ENCODE data around the gene ADGRA1.
"Not testable (repeated sequence)": the region's sequence is repeated elsewhere in the genome, so short reads cannot be mapped to it uniquely, and the experiment has no call there.

Gene ADGRA1

DNA sequence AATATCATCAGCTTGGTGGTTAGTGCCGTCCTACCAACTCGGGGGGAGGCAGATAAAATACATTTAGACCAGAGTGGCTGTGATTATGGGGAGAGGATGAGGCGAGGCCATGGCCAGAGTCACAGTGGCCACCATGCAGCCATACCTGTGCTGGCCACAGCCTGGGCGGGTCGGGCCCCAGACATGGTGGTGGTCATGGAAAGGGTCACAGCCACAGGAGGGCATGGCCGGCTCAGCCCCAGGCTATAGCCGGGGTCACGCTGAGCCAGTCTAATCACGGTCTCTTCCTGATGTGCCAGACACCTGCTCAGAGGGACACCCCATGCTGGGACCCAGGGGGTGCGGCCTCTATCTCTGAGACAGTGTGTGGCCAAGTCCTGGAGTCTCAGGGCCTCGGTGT is 10.2 kb downstream of the ADGRA1 start:
- no peak for DNase-seq

DNA sequence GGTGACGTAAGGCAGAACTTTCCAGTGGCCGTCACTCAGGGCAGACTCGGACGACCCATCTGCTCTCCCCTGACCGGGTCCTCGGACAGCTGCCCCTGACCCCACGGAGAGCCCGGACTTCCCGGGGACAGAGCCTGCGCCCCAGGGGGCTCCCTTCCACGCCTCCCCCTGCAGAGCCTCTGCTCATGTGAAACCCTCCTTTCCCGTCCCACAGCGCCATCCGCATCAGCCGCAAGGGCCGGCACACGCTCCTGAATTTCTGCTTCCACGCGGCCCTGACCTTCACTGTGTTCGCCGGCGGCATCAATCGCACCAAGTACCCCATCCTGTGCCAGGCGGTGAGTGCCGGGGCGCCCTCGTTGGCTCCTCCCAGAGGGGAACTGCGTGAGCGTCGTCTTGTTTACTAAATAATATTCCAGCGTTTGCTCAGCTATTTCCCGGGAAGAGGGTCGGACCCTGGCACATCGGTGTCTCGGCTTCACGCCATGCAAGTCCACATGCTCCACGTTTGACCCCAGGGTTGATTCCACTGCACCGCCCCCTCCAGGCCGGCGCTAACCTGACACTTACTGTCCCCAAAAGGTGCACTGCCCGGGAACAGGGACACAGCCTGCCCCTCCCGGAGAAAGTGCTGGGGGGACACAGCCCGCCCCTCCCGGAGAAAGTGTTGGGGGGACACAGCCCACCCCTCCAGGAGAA is 10.9 kb downstream of the ADGRA1 start:
- no peak for DNase-seq

DNA sequence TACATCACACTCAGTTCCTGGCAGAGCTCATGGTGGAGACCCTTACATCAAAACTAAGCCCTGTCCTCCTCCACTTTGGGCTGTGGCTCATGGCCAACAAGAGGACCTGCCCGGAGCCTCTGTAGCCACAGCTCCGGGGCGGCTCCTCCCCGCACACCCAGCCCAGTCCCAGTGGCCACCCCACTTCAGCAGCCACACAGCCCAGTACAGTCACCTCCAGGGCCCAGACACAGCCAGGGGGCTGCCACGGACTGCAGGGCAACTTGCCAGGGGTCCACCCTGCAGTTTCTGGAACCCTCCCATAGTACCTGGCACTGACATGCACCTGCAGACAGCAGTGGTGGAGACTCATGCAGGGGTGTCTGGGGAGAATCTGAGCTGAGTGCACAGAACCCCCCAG is 11.8 kb downstream of the ADGRA1 start:
- no peak for DNase-seq

DNA sequence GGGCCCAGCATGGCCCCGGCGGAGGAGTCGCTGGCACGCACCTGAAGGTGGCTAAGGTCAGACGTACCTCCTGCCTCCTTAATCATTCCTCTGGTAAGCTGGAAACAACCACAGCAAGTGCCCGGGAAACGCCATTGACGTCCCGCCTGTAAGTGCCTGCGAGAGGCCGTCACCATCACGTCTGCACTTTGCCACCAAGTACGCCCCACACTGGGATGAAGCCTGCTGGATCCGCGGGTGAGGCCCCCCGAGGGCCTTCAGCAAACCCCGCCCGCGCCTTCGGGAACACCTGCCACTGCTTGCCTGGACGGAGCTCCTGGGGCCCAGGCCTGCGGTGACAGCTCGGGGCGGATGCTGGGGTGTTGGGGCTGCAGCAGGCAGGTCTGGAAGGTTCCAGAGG is 12.5 kb downstream of the ADGRA1 start:
- no peak for DNase-seq

GRCh38 chr10:133100706-133101415 is 13.1 kb downstream of the ADGRA1 start:
- DNase-seq: peak; percentile 8

GRCh38 chr10:133101416-133101810 is 13.7 kb downstream of the ADGRA1 start:
- DNase-seq: no peak

GRCh38 chr10:133102415-133103095 is 14.8 kb downstream of the ADGRA1 start:
- DNase-seq: no peak

DNA sequence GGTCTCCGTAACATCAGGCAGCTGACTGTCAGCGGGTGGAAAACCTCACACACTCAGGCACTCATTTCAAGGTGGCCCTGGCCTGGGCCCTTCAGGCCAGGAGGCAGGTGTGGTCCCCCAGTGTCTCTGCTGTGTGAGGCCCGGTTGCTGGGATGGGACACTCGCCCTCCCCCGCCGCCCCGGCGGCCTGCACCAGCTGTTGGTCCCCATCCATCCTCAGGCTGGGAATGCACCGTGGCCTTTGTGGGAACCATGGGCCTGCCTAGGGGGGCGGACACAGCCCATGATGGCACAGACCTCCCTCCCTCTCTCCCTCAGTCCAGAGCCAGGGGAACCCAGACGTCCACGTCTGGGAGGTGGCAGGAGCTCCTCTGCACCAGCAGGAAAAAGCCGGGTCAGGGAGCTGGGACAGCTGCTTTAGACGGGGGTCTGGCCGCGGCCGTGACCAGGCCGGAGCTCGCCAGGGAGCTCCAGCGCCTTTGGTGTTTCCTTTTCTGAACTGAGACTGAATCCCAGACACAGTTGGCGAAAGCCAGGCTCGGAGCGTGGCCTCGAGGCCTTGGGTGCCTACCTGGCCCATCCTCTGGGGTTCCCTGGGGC is 15.7 kb downstream of the ADGRA1 start:
- DNase-seq: no peak

DNA sequence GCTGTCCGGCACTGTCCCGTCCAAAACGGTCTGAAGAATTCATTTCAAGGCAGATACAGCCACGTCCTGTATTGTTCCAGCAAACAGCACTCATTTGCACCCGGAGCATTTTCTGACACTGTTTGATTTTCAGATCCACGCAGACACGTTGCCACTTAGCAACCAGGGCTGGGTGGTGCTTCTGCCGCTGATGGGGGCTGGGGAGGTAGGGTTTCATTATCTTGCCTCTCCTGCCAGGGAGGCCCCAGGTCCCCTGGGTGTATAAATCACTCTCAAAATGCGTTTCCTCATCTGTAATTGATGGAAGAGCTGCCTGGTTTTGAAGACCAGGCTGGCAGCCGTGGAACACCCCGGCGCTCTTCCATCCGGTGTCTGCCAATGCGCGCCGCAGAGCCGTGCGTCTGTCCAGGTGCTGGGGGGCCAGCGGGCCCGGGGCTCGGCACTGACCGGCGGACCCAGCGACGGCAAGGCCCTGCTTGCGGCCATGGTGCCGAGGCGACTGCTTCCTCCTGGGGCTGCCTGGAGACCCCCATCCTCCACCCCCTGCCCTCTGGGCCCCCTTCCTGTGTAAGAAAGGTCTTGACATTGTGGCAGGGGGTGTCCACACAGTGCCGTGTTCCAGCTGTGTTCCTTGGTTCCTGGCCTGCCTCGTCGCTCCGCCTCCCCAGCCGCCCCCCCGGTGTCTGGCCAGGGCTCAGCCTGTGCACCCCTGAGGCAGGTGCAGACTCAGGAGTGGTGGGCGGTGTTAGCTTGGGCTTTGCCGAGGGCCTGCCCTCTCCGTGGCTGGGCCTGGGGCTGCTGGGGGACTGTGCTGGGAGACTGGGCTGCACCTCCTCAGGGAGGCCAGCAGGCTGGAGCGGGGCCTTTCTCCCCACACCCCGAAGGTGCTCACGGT is 16.6 kb downstream of the ADGRA1 start:
- no peak for DNase-seq

DNA sequence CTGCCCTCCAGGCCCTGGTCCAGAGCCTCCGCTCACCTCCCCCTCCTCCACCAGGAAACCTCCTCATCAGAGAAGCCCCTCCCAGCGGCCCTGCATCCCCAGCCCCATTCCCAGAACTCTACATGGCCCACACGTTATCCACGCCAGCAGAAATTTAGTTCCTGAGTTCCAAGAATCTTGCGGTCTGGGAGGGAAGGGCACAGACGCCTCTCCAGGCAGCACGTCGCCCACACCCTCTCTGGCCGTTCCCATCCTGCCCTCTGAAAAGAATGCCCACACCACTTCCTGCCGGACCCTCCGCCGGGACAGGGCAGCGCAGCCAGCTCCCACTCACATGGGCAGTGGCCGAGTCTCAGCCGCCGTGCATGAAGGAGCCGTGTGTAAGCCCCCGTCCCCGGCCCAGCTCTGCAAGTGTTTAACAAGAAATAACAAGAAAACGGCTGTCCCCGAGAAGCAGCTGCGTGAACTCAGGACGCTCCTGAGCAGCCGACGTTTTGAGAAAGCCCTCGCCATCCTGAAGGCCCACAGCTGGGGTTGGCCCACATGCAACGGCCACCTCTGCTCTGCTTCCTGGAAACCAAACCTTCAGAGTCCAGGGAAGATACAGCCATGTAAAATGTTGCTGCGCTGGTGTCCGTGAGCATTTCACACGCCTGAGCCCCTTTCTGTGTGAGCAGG is 17.4 kb downstream of the ADGRA1 start:
- no peak for DNase-seq

- DNase-seq: no peak
These were observed 18.1 kb downstream of the ADGRA1 start for GRCh38 chr10:133105686-133106390.

GRCh38 chr10:133106516-133106915 is 18.8 kb downstream of the ADGRA1 start:
- DNase-seq: no peak

DNA sequence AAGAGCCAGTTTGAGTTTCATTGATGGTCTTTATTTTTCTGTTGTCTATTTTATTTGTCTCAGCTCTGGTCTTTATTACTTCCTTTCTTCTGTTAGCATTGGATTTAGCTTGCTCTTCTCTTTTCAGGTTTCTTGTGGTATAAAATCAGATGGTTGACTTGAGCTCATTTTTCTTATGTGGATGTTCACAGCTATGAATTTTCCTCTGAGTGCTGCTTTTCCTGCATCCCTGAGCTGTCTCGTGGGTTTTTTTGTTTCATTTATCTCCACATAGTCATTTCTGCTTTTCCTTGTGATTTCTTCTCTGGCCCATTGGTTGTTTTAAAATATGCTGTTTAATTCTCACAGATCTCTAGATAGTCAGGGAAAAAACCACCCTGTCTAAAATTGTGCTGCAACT is 19.7 kb downstream of the ADGRA1 start:
- DNase-seq: no peak

- DNase-seq: no peak
These were observed 22.0 kb downstream of the ADGRA1 start for GRCh38 chr10:133109711-133110110.

DNA sequence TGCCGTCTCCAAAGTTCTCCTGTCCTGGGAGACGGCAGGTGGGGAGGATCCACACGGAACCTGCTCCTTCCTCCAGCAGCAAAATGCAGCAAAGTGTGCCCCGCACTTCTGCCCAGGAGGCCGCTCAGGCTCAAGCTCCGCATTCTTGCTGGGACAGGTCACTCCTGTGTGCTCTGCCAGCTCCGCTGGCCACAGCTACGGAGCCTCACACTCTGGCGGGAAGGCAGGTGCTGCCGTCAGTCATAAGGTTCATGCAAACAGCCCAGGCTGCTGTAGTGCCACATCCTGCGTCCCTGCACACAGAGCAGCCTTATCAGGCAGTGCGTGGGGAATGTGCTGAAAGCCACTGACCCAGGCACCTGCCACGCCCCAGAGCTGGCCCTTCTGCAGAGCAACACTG is 22.4 kb downstream of the ADGRA1 start:
- DNase-seq: no peak

GRCh38 chr10:133110609-133111275 is 23.0 kb downstream of the ADGRA1 start:
- DNase-seq: no peak

DNA sequence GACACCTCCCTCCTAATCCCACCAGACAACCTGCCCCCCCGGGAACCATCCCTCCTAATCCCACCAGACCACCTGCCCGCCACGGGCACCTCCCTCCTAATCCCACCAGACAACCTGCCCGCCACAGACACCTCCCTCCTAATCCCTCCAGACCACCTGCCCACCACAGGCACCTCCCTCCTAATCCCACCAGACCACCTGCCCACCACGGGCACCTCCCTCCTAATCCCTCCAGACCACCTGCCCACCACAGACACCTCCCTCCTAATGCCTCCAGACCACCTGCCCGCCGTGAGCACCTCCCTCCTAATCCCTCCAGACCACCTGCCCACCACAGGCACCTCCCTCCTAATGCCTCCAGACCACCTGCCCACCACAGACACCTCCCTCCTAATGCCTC is 23.9 kb downstream of the ADGRA1 start:
- not testable (repeated sequence) for DNase-seq

DNA sequence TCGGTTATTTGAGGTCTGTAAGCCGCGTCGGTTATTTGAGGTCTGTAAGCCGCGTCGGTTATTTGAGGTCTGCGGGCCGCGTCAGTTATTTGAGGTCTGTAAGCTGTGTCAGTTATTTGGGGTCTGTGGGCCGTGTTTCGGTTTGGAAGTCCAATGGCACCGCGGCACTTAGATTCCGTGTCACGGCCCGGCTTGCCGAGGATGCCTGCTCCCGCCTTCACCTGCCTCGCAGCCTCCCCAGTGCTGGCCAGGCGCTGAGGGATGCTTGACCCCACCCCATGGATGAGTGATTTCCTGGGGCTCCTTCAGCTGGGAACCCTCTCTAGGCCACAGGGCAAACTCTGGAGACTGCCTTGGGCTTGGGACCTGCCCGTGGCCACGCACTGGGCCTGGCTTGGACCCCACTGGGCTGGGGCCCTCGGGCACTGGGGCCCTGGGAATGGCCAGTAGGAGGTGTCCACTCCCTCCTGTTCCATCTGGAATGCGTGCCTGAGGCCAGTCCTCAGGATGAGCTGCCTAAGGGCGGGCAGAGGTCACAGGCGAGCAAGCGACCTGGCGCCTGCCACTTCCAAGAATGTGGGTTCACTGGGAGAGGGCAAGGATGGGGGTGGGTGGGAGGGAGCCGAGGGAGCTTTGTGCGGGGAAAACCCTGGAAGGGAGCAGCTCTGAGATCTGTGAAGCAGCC is 25.6 kb downstream of the ADGRA1 start:
- no peak for DNase-seq

- DNase-seq: no peak
These were observed 26.1 kb downstream of the ADGRA1 start for GRCh38 chr10:133113847-133114246.

DNA sequence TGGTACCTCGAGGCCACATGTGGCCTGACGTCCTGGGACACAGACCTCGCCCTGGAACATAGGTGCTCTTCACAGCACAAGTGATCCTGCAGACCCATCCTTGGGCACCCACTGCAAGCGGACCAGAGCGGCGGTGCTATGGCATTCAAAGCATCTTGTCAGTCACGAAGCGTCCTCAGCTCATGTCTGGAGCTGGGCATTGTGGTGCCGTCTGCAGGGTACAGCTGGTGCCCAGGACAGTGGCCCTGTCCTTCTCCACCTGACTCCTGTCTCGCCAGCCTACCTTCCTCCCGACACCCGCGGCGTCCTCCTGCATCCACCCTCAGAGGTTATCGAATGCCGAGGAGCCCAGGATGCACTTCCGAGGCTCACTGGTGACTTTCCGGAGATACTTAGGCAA is 26.5 kb downstream of the ADGRA1 start:
- no peak for DNase-seq
